HepG2 (cell line): ENCODE data around the gene ZNF48. TPM values are rescaled to one million over a fixed set of nuclear protein-coding genes. Genes with fewer than 3 reads are reported as not detected.

Experiments
- HOXA5 ChIP-seq: sonication (generic); formaldehyde crosslinking; IDR thresholded peaks from 2 replicates; pipeline ENCODE4 v1.4.0; 2020; ENCODE audit warnings: missing genetic modification reagents
- RBFOX2 ChIP-seq: fragments of 200-400 bp; formaldehyde crosslinking; IDR thresholded peaks from 2 replicates; pipeline ENCODE4 v1.6.1; 2017; ENCODE audit warnings: low read depth, mild to moderate bottlenecking, low read length
- RBM39 ChIP-seq: fragments of 200-400 bp; formaldehyde crosslinking; IDR thresholded peaks from one replicate; pipeline ENCODE4 v1.6.1; 2018; ENCODE audit warnings: antibody characterized with exemption, mild to moderate bottlenecking, low read depth, low read length; ENCODE audit not compliant: poor library complexity, severe bottlenecking
- RFX3 ChIP-seq: IDR thresholded peaks from 2 replicates; pipeline ENCODE4 v1.6.1; 2016; ENCODE audit warnings: missing biosample characterization, missing genetic modification reagents
- TBX2 ChIP-seq: sonication (generic); formaldehyde crosslinking; IDR thresholded peaks from 2 replicates; pipeline ENCODE4 v1.5.0; 2020; ENCODE audit warnings: missing genetic modification reagents, mild to moderate bottlenecking, borderline replicate concordance
- TEAD3 ChIP-seq: optimal IDR thresholded peaks from 2 replicates; pipeline ENCODE3; 2016; ENCODE audit warnings: borderline replicate concordance
- TOPORS ChIP-seq: sonication (generic); formaldehyde crosslinking; IDR thresholded peaks from 2 replicates; pipeline ENCODE4 v1.8.0; 2023; ENCODE audit warnings: mild to moderate bottlenecking, missing genetic modification reagents
- U2AF2 ChIP-seq: fragments of 200-400 bp; formaldehyde crosslinking; IDR thresholded peaks from 2 replicates; pipeline ENCODE4 v1.6.1; 2017; ENCODE audit warnings: low read depth, mild to moderate bottlenecking, low read length
- ZBTB2 ChIP-seq: sonication (generic); formaldehyde crosslinking; IDR thresholded peaks from 2 replicates; pipeline ENCODE4 v1.8.0; 2022; ENCODE audit warnings: low read depth, missing genetic modification reagents
- ZNF646 ChIP-seq: sonication (generic); formaldehyde crosslinking; IDR thresholded peaks from 2 replicates; pipeline ENCODE4 v1.9.0; 2021; ENCODE audit warnings: mild to moderate bottlenecking, missing genetic modification reagents
- ZNF746 ChIP-seq: sonication (generic); formaldehyde crosslinking; IDR thresholded peaks from 2 replicates; pipeline ENCODE4 v1.8.0; 2022; ENCODE audit warnings: mild to moderate bottlenecking, missing genetic modification reagents
- ZNF768 ChIP-seq: sonication (generic); formaldehyde crosslinking; IDR thresholded peaks from 2 replicates; pipeline ENCODE4 v1.4.0; 2020; ENCODE audit warnings: missing genetic modification reagents
- ZNF788 ChIP-seq: sonication (generic); formaldehyde crosslinking; IDR thresholded peaks from 2 replicates; pipeline ENCODE4 v1.5.0; 2020; ENCODE audit warnings: mild to moderate bottlenecking, missing genetic modification reagents, borderline replicate concordance
- ZZZ3 ChIP-seq: sonication (generic); formaldehyde crosslinking; IDR thresholded peaks from 2 replicates; pipeline ENCODE4 v1.4.0; 2020; ENCODE audit warnings: missing genetic modification reagents, mild to moderate bottlenecking, borderline replicate concordance
- polyA plus RNA-seq, 8 experiments: library from polyadenylated mRNA; depleted of rRNA in 3 of 8; stranded (reverse) in 7 of 8; unstranded in 1 of 8; fragments of >200 nt; fragmentation: Illumina TruSeq in 4 of 8; extraction: Trizol in 4 of 8; gene quantifications; 2 replicates each; pipeline versions ENCODE4 v1.2.1 to v1.2.3, GENCODE V29; 2011 to 2016; ENCODE audit warnings: low read depth in 4 of 8, missing spikeins in 1 of 8, mixed read lengths in 1 of 8; ENCODE audit not compliant: insufficient read depth in 1 of 8
- total RNA-seq, 5 experiments: library from RNA; depleted of rRNA; stranded (reverse); fragments of >200 nt; fragmentation: Illumina TruSeq; extraction: Trizol; gene quantifications; 2 replicates each; pipeline ENCODE4 v1.2.3, GENCODE V29; 2016; ENCODE audit warnings: low read depth in 1 of 5
- TF ChIP-seq, protein P1 (sequence below): sonication (generic); formaldehyde crosslinking; conservative IDR thresholded peaks from 2 replicates; pipeline ENCODE4 v1.4.0; 2020; ENCODE audit warnings: missing genetic modification reagents
- TF ChIP-seq, protein P2 (sequence below): sonication (generic); formaldehyde crosslinking; conservative IDR thresholded peaks from 2 replicates; pipeline ENCODE4 v1.8.0; 2022; ENCODE audit warnings: missing genetic modification reagents

Gene ZNF48
- total and polyA plus RNA-seq, 2 of the 13 experiments (the other 11 are each of a cell fraction or from before 2014, with no cell fraction given): 9.9 to 12.3 TPM

DNA sequence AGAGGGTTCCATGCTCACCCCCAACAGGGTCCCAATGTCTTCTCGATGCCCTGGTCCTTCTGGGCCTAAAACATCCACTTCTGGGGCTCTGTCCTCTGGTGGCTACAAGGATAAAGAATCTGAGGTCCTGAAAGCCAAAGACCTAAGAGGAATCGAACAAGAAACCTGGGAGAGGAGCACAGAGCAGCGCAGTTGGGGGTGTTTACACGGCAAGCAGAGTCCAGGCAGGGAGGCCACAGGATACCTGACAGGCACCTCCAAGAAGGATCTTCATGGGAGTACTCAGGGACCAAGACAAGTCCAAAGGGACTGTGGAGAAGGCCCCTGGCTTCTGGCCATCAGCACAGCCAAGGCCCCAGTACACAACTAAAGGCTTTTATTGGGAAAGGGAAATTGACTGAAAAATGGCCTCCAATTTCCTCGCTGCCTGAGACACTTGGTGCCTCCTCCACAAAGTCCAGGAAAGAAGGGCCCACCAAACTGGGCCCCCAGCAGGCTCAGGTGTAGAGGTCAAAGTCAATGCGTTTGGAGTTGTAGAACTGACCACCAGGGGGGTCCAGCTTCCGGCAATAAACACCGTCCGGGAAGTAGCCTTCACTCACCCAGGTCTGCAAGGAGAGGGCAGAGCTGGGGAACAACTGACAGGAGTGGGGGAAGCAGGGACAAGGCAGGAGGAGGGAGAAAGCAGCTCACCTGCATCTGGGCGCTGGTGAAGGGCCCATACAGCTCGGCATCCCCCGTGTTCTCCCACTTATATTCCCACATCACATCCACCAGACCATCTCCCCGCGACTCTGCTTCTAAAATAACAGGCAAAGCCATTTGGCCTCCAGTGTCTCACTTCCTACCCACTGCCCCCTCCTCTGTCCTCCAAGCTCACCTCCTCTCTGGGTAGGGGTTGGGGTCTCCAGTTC, 42.5 kb upstream of the ZNF48 start (continued):
- TF ChIP-seq ZNF646 (CRISPR knock-in tag): no peak
- TF ChIP-seq, protein P1, sequence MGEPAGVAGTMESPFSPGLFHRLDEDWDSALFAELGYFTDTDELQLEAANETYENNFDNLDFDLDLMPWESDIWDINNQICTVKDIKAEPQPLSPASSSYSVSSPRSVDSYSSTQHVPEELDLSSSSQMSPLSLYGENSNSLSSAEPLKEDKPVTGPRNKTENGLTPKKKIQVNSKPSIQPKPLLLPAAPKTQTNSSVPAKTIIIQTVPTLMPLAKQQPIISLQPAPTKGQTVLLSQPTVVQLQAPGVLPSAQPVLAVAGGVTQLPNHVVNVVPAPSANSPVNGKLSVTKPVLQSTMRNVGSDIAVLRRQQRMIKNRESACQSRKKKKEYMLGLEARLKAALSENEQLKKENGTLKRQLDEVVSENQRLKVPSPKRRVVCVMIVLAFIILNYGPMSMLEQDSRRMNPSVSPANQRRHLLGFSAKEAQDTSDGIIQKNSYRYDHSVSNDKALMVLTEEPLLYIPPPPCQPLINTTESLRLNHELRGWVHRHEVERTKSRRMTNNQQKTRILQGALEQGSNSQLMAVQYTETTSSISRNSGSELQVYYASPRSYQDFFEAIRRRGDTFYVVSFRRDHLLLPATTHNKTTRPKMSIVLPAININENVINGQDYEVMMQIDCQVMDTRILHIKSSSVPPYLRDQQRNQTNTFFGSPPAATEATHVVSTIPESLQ (CRISPR knock-in tag): no peak
- no peak for TF ChIP-seq RBM39
- peak; percentile 71; the same call in 1 of the 2 replicates for TF ChIP-seq ZNF788 (CRISPR knock-in tag)
- TF ChIP-seq, protein P2, sequence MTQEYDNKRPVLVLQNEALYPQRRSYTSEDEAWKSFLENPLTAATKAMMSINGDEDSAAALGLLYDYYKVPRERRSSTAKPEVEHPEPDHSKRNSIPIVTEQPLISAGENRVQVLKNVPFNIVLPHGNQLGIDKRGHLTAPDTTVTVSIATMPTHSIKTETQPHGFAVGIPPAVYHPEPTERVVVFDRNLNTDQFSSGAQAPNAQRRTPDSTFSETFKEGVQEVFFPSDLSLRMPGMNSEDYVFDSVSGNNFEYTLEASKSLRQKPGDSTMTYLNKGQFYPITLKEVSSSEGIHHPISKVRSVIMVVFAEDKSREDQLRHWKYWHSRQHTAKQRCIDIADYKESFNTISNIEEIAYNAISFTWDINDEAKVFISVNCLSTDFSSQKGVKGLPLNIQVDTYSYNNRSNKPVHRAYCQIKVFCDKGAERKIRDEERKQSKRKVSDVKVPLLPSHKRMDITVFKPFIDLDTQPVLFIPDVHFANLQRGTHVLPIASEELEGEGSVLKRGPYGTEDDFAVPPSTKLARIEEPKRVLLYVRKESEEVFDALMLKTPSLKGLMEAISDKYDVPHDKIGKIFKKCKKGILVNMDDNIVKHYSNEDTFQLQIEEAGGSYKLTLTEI (CRISPR knock-in tag): no peak
- TF ChIP-seq TOPORS (CRISPR knock-in tag): peak; percentile 53; the same call in 1 of the 2 replicates
- TF ChIP-seq HOXA5 (CRISPR knock-in tag): no peak
- TF ChIP-seq ZZZ3 (CRISPR knock-in tag): no peak
- TF ChIP-seq TBX2 (CRISPR knock-in tag): no peak; the same call in 1 of the 2 replicates
- TF ChIP-seq RFX3 (CRISPR knock-in tag): no peak
- TF ChIP-seq ZBTB2 (CRISPR knock-in tag): no peak
- TF ChIP-seq U2AF2: no peak
- TF ChIP-seq RBFOX2: peak; percentile 39; the same call in 1 of the 2 replicates
- no peak for TF ChIP-seq ZNF746 (CRISPR knock-in tag)
- TF ChIP-seq TEAD3 (CRISPR knock-in tag): peak; percentile 40
- no peak for TF ChIP-seq ZNF768 (CRISPR knock-in tag)
